ENCODE measurements around the gene OSBPL5.

OSBPL5 gene, protein sequence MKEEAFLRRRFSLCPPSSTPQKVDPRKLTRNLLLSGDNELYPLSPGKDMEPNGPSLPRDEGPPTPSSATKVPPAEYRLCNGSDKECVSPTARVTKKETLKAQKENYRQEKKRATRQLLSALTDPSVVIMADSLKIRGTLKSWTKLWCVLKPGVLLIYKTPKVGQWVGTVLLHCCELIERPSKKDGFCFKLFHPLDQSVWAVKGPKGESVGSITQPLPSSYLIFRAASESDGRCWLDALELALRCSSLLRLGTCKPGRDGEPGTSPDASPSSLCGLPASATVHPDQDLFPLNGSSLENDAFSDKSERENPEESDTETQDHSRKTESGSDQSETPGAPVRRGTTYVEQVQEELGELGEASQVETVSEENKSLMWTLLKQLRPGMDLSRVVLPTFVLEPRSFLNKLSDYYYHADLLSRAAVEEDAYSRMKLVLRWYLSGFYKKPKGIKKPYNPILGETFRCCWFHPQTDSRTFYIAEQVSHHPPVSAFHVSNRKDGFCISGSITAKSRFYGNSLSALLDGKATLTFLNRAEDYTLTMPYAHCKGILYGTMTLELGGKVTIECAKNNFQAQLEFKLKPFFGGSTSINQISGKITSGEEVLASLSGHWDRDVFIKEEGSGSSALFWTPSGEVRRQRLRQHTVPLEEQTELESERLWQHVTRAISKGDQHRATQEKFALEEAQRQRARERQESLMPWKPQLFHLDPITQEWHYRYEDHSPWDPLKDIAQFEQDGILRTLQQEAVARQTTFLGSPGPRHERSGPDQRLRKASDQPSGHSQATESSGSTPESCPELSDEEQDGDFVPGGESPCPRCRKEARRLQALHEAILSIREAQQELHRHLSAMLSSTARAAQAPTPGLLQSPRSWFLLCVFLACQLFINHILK

GRCh38 chr11:3165152-3165705 lies at the start of gene OSBPL5:
OSBPL5 (minus strand) TSS chr11:3165310; CDS start chr11:3129148, 36,162 bp downstream.
- peak; percentile 62 for DNase-seq

DNA sequence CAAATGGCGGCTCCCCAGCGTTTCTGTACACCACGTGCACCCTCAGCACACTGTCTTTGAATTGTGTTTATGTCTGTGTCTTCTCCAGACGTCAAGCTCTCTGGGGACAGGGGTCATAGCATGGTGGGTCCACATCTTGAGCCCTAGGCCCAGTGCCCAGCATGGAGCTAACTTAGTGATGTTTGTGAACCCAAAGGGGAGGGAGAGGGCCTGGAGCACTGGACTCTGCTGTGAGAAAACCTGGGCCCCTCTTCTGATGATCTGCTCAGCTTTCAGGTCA lies 49.2 kb upstream of the OSBPL5 start:
- DNase-seq: no peak

DNA sequence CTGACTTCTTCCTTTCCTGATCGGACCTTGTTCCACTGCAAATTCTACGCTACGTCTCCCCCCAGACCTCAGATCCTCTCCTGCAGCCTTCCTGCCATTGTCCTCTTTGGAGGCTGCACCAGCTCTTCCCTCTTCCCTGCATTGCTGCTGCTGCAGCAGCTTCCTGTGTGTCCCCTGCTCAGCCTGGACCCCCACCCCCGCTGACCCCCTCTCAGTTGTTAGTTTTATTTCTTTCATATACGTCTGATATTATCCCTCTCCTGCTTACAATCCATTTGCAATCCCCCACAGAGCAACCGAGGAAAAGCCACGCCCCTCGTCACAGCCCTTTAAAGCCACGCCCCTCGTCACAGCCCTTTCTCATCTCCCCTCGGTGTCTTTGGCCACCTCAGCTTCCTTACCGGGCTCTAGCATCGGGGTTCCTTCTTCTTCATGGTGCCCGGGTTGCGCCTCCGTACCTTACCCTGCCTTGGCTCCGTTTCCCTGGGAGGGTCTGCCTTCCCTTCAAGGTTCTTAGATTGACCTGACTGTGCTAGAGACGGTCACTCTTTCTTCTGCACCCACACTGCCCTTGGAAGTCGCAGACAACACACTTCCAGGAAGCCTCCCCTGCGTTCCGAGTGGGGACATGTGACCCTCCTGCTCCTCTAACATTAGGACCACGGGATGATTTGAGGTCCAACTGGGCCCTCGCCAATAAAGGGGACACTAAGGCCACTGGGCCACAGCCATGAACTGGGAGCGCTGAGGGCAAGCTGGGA lies 48.7 kb upstream of the OSBPL5 start:
- DNase-seq: no peak

DNA sequence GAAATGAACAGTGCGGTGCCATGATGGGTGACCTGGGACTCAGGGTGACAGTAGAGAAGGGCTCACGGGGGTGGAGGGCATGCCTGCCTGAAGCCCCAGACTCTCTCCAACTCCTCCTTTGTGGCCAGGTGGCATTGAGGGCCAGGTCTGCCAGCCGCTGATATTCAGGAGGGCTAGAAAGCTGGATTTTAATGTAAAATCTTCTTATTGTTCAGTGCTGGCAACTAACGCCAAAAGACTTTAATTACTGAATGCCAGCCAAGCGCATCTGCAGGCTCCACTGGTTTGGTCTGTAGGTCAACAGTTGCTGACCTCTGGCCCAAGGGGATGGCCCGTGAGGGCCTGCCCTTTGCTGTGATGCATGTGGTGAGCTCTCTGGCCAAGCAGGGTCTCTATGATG lies 43.2 kb upstream of the OSBPL5 start:
- no peak for DNase-seq

DNA sequence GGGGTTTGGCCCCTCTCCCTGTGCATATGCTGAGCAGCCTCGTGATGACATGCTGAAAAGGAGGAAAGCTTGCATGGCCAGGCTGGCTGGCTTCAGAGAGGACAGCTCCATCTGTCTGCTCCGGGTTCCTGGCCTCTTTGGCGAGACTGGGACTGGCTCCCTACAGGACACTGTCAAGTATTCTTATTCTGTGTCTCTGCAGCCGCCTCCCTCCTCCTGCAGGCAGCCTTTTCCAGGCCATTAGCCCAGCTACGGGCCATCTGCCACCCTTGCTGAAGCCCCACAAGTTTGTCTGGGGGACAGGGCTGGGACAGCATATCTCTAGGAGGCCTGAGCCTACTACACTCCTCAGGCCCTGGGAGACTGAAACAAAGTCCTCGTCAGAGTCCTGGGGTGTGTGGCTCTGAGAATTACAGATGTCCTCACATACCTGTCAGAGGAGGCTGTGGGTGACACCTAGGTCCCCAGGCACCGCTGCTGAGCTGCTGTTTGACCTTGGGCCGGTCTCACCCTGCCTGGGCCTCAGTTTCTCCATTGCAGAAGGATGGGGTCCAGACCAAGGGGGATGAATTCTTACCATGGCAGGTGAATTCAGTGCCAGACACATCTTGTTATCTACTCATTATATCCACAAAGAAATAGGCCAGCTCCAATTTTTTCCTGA lies 42.5 kb upstream of the OSBPL5 start:
- DNase-seq: no peak

GRCh38 chr11:3206922-3207204 lies 41.8 kb upstream of the OSBPL5 start:
- DNase-seq: no peak

DNA sequence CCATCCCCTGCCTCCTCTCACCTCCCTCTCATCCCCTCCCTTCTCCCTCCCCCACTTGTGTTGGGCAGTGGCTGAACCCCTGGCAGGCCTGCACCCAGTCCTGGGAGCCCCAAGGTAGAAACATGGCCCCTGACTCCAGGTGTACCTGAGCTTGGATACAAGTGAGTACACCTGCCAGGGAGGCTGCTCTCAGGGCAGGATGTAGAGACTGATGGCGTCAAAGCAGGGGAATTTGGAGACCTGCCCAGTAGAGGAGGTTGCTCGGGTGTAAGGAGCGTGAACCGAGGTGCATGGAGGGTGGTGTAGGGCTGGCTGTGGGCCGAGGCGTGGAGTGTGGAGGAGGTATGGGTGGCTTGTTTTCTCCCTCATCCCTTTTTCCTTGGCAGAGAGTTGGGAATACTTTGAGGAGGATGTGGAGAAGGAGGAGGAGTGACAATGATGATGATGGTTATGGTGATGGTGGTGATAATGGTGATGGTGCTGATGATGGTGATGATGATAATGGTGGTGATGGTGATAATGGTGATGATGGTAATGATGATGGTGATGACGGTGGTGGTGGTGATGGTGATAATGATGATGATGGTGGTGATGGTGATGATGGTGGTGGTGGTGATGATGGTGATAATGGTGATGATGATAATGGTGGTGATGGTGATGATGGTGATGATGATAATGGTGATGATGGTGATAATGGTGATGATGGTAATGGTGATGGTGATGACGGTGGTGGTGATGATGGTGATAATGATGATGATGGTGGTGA lies 41.2 kb upstream of the OSBPL5 start:
- no peak for DNase-seq

GRCh38 chr11:3205261-3206155 lies 40.4 kb upstream of the OSBPL5 start:
- DNase-seq: no peak

DNA sequence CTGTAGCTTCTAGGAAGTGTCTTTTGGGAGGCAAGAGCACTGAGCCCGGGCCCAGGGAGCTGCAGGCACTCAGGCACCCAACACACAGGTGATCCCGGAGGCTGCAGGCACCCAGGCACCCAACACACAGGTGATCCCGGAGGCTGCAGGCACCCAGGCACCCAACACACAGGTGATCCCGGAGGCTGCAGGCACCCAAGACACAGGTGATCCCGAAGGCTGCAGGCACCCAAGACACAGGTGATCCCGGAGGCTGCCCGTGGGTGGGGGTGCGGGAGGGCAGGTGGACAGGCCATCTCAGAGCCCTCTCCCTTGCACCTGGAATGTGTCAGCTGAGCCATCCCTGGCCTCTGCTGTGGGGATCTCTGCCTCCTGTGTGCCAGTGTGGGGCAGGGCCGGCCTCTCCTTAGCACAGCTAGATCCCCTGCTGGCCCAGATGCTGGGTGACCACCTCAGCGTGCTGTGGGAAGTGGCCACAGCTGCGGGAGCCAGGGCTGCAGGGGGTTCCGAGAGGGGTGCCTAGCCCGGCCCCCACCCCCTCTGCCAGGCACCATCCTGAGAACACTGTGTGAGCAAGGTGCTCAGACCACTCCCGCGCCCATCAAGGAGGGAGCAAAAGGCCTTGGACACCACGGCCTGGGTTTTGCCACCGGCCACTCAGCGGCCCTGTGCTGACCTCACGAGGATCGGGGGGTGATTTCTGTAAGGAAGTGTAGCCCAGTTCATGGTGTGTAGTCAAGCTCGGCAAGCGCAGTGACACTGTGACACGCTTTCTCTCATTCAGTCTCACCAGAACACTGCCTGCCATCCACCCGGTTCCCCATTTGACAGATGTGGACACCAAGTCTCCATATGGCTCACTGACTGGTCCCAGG lies 39.3 kb upstream of the OSBPL5 start:
- DNase-seq: no peak

DNA sequence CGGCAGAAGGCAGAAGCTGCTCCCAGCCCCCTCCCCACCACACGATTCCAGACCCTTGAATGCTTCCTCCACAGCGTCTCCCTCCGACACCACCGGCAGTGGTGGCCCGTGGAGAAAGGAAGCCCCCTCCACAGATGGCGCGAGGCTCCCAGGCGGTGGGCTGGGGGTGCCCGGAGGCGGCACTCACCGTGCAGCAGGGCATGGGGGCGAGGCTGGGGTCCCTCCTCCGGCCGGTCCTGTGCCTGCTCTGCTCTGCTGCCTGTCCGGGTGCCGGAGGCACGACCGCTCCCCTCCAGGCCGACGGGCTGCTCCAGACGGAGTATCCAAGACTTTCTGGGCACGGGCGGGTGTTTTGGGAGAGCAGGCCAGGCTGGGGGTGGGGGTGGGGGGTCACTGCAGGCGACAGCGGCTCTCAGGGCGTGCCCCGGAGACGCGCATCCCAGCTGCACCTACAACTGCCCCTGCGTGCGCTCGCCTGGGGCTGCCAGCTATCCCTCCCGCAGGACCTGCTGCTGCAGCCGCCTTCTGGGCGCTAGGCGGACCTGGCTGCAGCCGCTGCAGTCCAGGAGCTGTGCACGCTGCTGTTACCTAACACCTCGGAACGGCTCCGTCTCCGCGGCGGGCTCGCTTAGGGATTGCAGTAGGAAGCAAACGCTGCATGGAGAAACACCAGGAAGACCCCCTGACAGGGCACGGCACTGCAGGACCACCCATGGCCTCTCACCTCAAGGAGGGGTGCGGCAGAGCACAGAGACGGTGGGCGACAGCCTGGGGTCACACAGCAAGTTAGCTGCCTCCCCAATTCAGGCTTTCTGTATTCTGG lies 38.3 kb upstream of the OSBPL5 start:
- no peak for DNase-seq

DNA sequence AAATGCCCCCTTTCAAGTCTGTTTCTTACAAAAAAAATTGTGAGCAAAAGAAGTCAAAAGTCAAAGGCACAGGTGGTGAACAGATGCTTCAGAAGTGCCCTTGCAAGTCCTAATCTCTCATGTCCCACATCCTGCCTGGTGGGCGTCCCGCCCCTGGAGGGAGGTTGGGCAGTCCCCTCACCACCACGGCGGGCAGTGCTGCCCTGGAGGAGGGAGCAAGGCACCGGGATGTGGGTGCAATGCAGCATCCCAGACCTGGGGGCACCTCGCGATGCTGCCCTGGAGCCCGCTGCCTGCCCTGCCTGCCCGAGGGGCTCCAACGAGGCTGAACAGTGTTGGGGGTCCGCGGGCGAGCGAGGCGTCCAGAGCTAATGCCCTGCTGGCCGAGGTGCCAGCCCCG lies 37.6 kb upstream of the OSBPL5 start:
- DNase-seq: no peak

DNA sequence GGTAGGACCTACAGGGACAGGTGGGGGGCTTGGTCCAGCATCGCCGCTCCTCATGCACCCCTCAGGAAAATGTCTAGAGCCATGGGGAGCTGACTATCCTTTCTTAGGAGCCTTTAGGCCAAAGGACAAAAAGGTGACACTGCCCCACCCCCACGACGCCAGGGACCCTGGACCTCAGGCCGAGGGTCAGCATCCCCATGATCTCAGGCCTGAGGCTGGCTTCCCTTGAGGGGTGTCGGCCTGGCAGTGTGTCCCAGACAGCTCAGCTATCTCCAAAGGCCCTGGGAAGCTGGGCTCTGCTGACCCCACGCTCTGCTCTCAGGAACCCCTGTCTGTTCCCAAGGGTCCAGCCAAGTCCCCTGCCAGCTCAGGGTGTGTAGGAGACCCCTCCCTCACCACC lies 37.2 kb upstream of the OSBPL5 start:
- DNase-seq: no peak

- DNase-seq: no peak
Observed at GRCh38 chr11:3201677-3202181, 36.6 kb upstream of the OSBPL5 start.

DNA sequence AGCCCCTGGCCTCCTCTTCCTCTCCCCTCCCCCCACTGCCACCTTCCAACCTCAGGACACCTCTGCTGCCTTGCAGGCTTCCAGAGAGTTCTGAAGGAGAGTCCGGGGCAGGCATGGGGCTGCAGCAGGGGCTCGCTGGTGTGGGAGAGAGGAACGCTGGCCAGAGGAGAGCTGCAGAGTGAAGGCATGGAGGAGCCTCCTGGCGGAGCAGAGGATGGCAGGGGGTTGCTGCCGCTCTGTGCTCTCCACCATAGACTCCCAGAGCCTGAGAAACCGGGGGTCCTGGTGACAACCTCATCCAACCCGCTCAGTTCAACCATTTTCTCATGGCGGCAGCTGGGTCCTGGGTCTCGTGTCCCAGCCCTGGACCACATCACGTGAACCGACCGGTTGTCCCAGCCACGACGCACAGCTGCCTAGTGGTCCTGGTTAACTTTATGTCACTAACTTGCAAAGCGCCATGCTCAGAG lies 36.0 kb upstream of the OSBPL5 start:
- DNase-seq: no peak

- no peak for DNase-seq
Observed at GRCh38 chr11:3200388-3201111, 35.4 kb upstream of the OSBPL5 start.

DNA sequence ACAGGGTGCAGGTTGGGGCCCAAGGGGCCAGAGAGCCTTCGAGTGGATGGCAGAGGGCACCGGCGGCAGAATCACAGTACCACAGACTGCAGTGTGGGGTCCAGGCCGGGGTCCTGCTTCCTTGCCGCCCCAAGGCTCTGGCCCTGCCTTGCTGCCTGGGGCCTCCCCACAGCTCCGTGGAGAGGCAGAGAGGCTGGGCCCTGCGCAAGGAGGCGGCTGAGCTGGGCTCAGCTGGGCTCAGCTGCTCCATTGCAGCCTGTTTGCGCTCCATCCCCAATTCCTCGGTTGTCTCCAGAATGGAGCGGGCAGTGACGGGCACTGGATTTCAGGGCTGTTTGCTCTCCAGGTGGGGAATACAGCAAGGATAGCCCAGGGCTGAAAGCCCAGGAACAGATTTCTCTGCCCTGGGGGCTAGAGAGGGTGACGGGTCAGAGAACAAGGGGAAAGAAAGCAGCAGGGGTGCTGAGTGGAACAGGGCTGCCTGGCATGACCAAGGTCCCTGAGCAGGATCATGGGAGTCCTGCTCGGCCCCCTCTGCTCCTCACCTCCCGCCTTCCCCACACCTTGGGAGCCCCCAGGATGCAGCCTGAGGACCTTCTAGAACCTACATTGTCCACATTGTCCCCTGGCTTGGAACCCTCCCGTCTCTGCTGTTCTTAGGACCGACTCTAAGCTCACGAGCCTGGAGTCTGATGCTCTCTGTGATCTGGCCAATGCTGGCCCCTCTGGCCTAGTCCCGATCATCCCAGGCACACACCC lies 34.6 kb upstream of the OSBPL5 start:
- no peak for DNase-seq

- DNase-seq: no peak
Observed at GRCh38 chr11:3198815-3199214, 33.7 kb upstream of the OSBPL5 start.
